Stimulated activated CD8-positive, alpha-beta memory T cell treated with anti-CD3 and anti-CD28 coated beads, Interleukin-4, amount 100 ng/mL, for 24 hours (primary cell): Measurements from ENCODE around the gene KDM4C.
"Not testable (repeated sequence)": the region's sequence is repeated elsewhere in the genome, so short reads cannot be mapped to it uniquely, and the experiment has no call there.

Source experiments
- DNase-seq: peaks from one replicate; pipeline ENCODE4 v3.0.0-alpha.2; 2020; ENCODE audit warnings: low read depth

KDM4C gene

DNA sequence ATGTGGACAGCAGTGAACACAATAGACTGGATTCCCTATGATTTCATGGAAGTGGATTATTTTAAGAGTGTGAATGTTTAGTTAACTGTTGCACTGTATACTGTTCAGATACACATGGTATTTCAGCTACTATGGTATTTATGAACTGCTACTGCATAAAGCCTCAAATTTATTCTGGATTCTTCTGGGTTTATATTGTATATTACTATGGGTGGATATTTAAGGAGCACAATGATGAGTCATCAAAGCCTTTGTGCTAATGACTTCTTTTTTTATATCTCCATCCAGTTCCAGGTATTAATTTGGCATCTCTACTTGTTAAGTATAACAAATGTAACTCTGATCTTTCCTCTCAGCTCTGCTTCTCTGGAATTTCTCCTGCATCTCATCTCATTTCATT is 6.8 kb downstream of the KDM4C start:
- DNase-seq: no peak

DNA sequence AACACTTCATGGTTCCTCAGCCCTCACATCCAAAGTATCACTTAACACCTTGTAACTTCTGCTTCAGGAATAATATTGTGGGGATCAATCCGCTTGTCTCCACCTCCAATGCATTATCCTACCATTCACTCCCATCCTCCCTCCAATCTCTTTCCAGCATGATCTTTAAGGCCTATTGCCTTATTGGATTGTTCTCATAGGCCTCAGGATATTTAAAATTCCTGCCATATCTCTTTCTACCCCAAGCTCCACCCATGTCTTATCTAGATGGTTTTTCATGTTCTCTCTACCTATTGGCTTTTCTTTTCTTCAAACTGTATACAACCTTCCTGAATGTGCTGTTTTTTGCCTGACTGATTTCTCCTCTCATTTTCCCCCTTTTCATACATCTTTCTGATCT is 7.2 kb downstream of the KDM4C start:
- DNase-seq: no peak

DNA sequence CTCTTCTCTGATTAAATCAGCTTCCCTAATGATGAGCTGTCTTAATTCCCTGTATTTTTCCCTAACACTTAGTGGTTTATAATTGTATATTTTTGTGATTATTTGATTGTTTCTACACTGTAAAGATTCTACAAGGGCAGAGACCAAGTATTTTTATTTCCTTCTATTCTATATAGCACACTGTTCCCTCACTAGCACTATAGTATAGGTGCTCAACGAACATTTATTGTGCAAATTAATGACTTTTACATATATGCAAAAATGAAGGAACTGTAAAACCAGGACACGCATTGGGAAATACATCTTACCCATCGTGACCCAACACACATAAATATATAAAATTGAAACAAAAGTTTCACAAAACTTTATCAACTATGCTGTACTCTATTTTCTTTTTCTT is 7.6 kb downstream of the KDM4C start:
- no peak for DNase-seq

DNA sequence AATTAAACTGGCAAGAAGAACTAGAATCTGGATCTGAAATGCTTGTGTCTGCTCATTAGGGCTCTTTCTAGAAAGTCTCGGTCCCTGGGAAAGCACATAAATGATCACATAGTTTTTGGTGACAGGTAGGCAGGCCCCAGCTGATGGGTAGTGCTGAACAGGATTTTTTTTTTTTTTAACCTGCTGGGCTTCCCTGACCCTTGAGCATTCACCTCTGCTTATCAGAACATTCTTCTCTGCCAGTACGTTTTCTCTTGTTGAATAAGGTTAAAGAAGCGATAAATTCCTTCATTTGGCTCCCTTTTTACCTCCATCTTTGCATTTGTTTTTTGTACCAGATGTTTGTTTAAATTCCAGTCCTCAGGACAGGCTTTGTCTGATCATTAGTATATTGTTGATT is 8.8 kb downstream of the KDM4C start:
- DNase-seq: no peak

DNA sequence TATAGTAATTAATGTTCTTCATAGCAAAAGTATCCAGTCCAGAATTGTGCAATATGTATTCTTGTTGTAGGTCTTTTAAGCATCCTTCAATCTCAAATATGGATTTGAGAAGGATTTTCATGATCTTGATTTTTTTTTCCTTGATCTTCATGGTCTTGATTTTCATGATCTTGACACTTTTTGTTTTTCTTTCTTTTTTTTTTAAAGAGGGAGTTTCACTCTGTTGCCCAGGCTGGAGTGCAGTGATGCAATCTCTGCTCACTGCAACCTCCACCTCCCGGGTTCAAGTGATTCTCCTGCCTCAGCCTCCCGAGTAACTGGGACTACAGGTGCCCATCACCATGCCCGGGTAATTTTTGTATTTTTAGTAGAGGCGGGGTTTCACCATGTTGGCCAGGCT is 10.8 kb downstream of the KDM4C start:
- not testable (repeated sequence) for DNase-seq

DNA sequence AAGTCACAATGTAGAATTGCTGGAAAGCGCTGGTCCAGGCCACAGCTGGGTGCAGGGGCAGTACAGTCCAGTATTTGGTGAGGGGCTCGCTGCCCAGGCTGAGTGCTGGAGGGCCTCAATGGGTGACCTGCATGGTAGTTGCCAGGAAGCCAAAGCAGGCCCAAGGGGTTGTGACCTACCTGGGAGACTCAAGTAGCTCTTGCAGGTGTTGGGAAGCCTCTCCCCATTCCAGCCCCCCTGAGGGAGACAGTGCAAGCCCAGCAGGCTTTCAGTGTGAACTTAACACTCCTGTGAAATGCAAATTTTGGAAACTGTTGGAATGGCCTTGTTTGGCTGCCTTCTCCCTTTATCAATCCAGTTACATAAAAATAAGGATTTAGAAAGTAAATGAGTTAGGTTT is 13.9 kb downstream of the KDM4C start:
- DNase-seq: no peak

DNA sequence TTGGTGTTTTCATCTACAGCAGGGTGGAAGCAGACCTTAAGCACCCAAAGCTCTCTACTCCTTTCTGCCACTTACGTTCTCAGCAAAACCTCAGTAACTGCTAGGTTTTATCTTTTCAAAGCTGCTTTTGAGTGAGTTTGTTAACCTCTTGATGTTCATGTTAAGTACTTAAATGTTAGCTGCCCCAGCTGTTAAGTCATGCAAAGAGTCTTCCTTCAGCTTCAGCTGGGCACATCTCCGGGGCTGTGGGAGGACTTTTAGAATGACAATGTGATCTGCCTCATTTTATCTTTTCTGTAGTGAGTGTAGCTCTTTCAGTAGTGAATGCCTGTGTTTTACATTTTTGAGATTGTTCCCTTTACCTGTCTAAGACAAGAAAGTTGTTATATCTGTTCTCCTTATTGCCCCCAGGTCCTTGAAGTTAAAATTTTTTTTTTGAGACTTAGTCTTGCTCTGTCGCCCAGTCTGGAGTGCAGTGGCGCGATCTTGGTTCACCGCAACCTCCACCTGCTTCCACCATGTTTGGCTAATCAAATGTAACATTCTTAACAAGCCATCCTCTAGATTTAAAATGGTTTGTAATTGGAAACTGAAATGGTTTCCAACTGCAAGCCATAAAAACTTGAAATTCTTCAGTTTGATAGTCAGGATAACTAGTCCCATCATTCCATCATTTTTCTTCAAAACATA is 19.6 kb downstream of the KDM4C start:
- DNase-seq: no peak

DNA sequence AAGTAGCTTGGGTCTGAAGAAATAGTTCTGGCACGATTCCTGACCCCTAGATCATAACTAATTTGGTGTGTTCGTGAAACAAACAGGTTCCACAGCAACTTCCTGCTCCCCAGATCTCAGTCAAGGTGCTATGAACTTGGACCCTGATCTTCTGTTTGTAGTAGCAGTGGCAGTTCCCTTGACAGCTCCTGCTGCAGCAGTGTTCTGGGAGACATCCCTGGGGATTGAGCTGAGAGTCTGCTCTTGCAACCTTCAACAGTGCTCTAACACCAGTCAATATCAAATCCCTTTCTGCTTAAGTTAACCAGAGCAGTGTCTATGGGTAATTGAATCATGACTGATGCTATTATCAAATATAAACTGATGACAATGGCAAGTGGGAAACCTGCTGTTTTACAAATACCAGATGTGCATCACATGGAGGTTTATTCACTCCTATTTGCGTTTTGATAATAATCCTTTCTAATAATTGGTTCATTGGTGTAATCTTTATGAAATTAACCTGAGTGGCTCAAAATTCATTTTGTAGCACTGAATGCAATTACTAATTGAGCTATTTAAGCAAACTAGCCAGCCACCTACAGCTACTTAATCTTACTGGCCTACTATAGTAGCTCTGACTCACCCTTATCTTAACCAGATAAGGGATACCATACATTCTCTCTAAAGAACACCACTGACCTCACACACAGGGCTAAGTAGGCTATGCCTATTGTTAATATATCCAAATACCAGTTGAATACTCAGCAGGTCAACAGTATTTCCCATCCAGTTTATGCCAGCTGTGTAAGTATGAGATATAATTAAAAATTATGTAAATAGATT is 21.9 kb downstream of the KDM4C start:
- no peak for DNase-seq

DNA sequence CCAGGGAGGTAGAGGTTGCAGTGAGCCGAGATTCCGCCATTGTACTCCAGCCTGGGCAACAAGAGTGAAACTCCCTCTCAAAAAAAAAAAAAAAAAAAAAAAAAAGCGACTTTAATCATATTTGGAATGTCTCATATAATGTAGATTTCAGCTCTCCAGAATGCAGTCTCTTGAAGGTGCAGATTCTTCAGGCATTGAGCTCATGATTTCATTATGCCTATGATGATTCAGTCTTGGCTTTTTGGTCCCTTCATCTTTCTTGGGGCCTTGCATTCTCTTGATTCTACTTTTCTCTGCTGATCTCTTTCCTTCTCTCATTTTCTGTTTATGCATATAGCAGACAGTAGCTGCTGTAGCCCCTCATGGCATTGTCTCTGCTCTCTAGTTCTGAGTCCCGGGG is 22.9 kb downstream of the KDM4C start:
- DNase-seq: no peak

DNA sequence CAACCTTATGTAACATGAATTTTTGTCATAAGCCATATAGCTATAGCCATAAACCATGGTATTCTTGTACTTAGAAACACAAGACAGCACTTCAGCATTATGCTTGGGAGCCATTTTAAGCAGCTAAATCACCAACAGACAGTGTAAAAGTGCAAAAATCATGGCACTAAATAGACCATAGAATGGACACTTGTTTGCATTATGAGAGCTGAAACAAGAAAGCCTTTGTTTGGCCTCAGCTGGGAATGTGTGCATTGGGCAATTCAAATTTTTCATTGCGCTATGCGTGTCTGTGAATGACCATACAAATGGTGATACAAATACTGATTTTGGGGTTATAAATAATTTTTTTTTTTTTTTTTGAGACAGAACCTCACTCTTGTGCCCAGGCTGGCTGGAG is 23.7 kb downstream of the KDM4C start:
- DNase-seq: no peak

DNA sequence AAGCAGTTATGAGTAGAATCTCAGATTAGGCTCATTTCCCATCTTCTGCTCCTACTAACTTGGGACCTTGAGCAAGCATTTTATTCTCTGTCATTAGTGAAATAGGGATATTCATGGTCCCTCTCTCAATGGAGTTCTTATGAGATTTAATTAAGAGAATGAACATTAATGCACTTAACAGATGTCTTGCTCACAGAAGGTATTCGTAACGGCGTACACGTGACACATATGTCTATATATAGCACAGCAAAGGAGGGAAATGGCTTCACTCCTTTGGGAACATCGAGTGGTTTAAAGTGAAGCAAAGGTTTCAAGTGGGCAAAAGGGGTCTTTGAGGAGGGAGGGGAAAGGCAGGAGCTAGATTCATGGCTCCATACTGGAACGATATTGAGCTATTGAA is 24.6 kb downstream of the KDM4C start:
- DNase-seq: no peak

DNA sequence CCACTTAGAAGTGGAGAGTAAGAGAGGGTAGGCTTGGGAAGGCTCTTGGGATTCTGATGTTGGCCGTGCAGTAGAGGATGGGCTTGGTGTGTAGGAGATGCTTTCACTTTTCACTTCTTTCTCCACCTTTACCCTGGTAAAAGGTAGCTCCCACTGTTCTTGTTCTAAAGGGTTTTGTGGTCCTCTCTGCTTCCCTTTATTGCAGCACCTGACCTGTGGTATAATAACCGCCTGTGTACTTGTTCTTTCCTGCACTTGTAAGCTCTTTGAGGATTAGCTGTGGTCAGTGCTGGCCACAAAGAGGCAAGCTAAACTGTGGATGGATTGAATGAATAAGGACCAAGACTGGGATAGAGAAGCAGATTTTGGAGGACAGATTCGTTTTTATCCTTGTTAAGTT is 25.2 kb downstream of the KDM4C start:
- DNase-seq: no peak

DNA sequence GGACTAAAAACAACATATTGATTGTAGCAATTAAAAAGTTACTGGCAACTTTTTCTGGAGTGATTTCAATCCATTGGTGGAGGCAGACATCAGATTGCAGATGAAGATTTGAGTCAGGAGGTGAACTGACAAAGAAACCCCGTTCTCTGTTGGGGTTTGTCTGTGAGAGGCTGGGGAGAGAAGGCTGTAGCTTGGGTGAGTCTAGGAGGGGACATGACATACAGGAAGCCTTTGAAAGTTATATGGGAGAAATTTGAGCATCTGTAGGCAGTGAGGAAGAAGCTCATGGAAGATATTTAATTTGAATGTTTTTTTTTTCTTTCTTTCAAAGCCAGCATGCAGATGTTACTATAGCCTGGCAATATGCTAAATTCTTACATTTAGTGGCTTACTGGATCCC is 26.0 kb downstream of the KDM4C start:
- DNase-seq: no peak

DNA sequence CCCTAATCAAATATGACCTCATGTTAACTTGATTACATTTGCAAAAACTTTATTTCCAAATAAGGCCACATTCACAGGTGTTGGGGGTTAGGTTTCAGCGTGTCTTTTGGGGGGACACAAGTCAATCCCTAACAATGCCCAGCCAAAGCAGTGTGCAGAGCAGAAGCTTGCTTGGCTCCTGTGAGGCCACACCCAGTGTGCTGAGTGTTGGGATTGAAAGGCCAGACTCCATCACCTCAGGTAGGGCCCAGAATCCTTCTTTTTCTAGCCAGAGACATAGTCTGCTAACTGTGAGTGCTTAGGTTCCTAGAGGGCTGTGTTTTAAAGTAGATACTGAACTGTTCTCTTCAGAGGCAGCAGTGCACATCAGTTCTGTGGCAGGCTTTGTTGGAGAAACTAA is 27.9 kb downstream of the KDM4C start:
- no peak for DNase-seq

DNA sequence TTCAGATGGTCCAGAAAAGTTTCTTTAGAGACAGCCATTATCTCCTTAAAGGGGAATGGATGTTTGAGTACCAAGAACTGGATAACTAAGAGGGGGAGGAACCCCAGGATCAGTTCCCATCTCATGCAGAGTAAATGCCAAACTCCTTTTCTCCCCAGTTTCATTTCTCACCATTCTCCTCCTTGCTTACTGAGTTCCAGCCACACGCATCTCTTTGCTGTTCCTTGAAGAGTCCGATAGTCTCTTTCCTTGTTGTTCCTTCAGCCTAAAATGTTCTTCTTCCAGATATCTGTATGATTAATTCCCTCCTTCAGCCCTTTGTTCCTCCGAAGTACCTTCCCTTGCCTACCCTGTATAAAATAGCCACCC is 30.0 kb downstream of the KDM4C start:
- no peak for DNase-seq

DNA sequence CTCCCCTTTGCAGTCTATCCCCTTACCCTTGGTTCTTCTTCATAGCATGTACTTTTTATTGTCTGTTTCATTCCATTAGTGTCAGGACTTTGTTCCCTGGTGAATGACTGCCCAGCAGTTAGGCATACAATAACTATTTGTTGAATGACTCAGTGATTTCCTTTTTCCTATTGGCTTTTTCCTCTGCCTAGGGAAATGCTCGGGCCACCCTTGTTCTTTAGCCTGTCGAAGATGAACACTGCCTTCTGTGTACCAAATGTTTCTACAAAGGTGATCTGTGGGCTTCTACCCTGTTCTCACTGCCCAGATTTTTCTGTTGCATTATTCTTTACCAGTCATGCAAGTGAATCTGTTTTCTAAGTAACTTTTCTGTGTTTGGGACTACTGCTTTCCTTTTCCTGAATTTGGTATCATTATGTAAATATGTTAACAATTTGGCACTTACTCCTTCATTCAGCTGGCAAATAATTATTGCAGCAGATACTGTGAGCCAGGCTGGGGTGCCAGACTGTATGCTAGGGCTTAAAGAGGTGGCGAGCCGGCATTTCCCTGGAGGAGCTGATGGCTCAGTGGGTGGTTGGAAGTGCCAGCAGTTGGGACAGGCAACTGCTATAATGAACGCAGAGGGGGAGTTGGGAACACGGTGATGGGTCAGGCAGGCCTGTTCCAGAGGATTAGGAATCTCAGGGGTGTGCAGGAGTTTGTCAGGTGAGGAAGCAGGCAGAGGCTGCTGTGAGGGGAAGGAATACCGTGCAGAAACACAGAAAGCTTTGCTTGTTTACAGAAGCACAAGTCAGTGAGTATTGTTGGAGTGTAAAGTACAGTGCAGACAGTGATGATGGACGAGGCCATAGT is 30.6 kb downstream of the KDM4C start:
- DNase-seq: no peak

DNA sequence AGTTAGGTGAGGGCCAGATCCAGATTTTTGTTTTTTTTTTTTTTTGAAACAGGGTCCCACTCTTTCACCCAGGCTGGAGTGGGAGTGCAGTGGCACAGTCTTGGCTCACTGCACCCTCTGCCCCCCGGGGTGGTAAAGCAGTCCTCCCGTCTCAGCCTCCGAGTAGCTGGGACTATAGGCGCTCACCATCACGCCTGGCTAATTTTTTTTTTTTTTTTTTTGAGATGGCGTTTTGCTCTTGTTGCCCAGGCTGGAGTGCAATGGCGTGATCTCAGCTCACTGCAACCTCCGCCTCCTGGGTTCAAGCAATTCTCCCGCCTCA is 31.2 kb downstream of the KDM4C start:
- DNase-seq: not testable (repeated sequence)

DNA sequence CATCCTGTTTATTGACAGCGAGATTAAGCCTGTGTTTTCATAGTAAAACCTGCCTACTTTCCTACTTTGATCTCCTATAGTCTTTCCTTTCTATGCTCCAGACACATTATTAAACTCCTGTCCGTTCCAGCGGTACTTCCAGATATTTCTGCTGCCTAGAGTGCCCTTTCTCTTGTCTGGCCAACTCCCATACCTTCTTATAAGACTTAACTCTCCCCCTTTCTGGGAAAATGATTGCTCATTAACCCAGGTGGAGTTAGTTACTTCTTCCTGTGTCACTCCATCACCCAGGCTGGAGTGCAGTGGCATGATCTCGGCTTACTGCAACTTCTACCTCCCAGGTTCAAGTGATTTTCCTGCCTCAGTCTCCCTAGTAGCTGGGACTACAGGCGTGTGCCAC is 33.1 kb downstream of the KDM4C start:
- DNase-seq: no peak

DNA sequence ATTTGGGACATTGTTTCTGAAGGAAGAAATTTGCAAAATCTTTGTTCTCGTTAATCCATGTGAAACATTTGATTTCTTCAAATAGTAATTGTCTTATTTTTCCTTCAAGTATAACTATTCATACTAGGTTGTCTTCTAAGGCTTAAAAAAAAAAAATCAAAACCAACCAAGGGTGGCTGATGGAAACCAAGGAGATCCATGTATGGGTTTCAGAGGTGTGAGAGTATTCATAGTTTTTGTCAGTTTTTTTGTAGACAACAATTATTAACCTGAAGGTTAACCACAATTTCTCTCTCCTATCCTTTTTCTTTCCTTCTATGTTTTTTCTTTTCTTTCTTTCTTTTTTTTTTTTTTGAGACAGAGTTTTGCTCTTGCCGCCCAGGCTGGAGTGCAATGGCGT is 35.4 kb downstream of the KDM4C start:
- DNase-seq: no peak

DNA sequence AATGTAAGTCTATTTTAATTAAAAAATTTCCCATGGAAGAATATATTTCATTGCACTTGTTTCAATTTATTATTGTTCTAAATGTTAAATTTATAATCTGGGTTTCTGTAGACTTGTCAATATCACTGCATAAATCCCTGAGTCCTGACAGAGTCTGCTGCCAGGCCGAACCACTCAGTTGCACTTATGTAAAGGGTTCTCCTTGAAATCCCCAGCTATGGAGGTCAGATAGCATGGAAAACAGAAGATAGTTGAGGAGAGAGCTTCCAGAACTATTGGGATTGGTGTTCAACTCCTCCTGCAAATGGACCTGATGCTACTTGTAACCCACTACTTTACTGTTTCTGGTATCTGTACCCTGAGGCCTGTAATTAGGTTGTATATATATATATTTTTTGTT is 37.2 kb downstream of the KDM4C start:
- DNase-seq: no peak

DNA sequence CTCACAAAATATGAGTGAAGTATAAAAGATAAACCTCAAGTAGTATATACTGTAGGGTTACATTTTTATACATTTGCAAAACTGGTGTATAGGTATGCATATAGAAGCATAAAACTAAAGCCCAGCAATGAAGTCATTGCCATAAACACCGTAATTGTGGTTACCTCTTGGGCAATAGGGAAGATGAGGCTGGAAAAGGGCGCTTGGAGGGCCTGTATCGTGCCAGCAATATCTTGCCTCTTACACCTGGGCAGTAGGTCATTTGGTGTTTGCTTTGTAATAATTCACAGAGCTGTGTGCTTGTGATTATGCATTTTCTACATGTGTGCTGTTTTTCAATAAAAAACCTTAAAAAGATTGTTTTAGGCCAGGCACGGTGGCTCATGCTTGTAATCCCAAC is 45.2 kb downstream of the KDM4C start:
- DNase-seq: no peak

DNA sequence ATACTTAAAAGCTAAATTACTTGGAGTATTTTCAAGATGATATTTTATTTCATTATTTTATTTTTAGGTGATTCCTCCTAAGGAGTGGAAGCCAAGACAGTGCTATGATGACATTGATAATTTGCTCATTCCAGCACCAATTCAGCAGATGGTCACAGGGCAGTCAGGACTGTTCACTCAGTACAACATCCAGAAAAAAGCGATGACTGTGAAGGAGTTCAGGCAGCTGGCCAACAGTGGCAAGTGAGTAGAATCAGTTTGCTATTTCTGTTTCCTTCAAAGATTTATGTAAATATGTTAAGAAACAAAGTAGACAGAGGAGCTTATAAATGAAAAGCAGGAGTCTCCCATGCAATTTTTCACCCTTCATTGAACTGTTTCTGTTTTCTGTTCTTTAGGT is 47.8 kb downstream of the KDM4C start:
- no peak for DNase-seq

DNA sequence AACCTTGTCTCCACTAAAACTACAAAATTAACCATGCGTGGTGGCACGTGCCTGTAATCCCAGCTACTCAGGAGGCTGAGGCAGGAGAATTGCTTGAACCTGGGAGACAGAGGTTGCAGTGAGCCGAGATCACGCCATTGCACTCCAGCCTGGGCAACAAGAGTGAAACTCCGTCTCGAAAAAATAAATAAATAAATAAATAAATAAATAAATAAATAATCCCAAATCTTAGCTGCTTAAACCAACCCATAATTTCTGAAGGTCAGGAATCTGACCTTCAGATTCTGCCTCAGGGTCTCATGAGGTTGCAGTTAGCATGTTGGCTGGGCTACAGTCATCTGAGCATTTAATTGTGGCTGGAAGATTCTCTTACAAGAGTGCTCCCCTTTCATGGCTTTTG is 48.5 kb downstream of the KDM4C start:
- DNase-seq: not testable (repeated sequence)
